K562 (cell line): Measurements from ENCODE around the gene MGAT4D.

Experiments used
- BDP1 ChIP-seq: IDR thresholded peaks from 3 replicates; pipeline ENCODE4 v1.6.1; 2011; ENCODE audit not compliant: insufficient read length, insufficient read depth
- BHLHE40 ChIP-seq: IDR thresholded peaks from 2 replicates; pipeline ENCODE4 v1.6.1; 2011; ENCODE audit warnings: low read length, improper control_type of control experiment
- CXXC5 ChIP-seq: fragments of 250-450 bp; sonication (Bioruptor Pico); IDR thresholded peaks from 2 replicates; pipeline ENCODE4 v1.8.0; 2022; ENCODE audit warnings: inconsistent platforms, mild to moderate bottlenecking, moderate library complexity
- EGR1 ChIP-seq: fragments of 450-650 bp; conservative IDR thresholded peaks from 2 replicates; pipeline ENCODE4 v1.6.1; 2017; ENCODE audit warnings: mild to moderate bottlenecking
- RBM22 ChIP-seq: fragments of 200-400 bp; formaldehyde crosslinking; IDR thresholded peaks from 2 replicates; pipeline ENCODE4 v1.6.1; 2018; ENCODE audit warnings: low read length, low read depth; ENCODE audit not compliant: poor library complexity, severe bottlenecking
- TF ChIP-seq, protein P1 (sequence below), 3 experiments: IDR thresholded peaks in 2 of 3; conservative IDR thresholded peaks in 1 of 3; 2 replicates each; pipeline ENCODE4 v1.5.1; 2011 to 2012; ENCODE audit warnings: low read length in 3 of 3, mild to moderate bottlenecking in 3 of 3, control low read depth in 2 of 3, improper control_type of control experiment in 1 of 3, inconsistent platforms in 1 of 3, low read depth in 1 of 3, mixed read lengths in 1 of 3, moderate library complexity in 1 of 3; ENCODE audit not compliant: insufficient read depth in 2 of 3

DNA sequence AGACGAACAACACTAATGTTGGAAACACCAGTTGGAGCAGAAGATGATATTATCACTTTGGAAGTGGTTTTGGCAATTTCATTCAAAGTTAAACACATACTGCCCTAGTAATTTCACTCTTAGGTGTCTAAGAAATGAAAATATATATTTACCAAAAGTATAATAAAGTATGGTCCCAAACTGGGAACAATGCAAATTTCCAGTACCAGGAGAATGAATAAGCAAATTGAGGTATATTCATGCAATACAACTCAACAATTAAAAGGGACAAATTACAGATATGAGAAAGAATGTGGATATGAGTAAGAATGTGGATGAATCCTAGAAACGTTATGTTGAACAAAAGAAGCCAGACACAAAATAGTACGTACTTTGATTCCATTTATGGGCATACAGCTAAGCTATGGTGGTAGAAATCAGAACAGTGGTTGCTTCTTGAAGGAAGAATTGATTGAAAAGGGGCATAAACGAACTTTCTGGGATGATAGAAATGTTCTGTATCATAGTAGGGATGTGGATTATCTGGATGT, 35.9 kb upstream of the MGAT4D start:
- TF ChIP-seq BDP1 (no peak), RBM22 (no peak), BHLHE40 (no peak), EGR1 (no peak), CXXC5 (CRISPR knock-in tag) (no peak)
- TF ChIP-seq, protein P1, sequence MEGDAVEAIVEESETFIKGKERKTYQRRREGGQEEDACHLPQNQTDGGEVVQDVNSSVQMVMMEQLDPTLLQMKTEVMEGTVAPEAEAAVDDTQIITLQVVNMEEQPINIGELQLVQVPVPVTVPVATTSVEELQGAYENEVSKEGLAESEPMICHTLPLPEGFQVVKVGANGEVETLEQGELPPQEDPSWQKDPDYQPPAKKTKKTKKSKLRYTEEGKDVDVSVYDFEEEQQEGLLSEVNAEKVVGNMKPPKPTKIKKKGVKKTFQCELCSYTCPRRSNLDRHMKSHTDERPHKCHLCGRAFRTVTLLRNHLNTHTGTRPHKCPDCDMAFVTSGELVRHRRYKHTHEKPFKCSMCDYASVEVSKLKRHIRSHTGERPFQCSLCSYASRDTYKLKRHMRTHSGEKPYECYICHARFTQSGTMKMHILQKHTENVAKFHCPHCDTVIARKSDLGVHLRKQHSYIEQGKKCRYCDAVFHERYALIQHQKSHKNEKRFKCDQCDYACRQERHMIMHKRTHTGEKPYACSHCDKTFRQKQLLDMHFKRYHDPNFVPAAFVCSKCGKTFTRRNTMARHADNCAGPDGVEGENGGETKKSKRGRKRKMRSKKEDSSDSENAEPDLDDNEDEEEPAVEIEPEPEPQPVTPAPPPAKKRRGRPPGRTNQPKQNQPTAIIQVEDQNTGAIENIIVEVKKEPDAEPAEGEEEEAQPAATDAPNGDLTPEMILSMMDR (IDR thresholded peaks at IDR 0.05 in 2 of 3, conservative IDR thresholded peaks at IDR 0.05 in 1 of 3; ENCODE audit: insufficient read depth in 2 of 3, low read depth in 1 of 3, low read length in 3 of 3) = no peak
